Panc1 (cell line): ENCODE measurements around the gene OTX1. TPM values are rescaled to one million over a fixed set of nuclear protein-coding genes. Genes with fewer than 3 reads are reported as not detected.
A peak's percentile ranks its signal among the peaks of the same experiment; 100 is the strongest.

Source experiments
- ATAC-seq: fragments of 200-7000 bp; cut with Tn5 transposase; 2 replicates; pipeline ENCODE4 v1.9.1; 2020; ENCODE audit warnings: mild to moderate bottlenecking, moderate library complexity
- BruUV-seq: library from RNA; stranded (reverse); fragments of 400-500 nt; replicated peaks from 2 replicates; lab custom pipeline; 2021; lab: Mats Ljungman, UMichigan
- CTCF ChIA-PET: fragments of 300-600 bp; sonication (Branson Sonifier 250); formaldehyde crosslinking; loops from one replicate; lab custom pipeline; 2022; ENCODE audit warnings: antibody characterized with exemption; lab: Charles Lee
- POLR2A ChIA-PET: fragments of 300-600 bp; sonication (Branson Sonifier 250); formaldehyde crosslinking; loops from one replicate; lab custom pipeline; 2022; ENCODE audit warnings: antibody characterized with exemption; lab: Charles Lee
- DNase-seq: peaks from one replicate; pipeline ENCODE4 v3.0.0-alpha.2; 2010; ENCODE audit warnings: low read depth, low spot score
- H3K27ac ChIP-seq: 2 replicates; pipeline ENCODE4 v1.5.1; 2011; ENCODE audit warnings: mild to moderate bottlenecking, low read length, inconsistent platforms
- H3K27me3 ChIP-seq: fragments of 200-500 bp; sonication (Bioruptor generic); 2 replicates; pipeline ENCODE4 v1.6.0; 2014; ENCODE audit warnings: low read length, inconsistent platforms; ENCODE audit not compliant: control insufficient read depth, insufficient read depth
- H3K36me3 ChIP-seq: fragments of 200-500 bp; sonication (Bioruptor generic); 2 replicates; pipeline ENCODE4 v1.5.1; 2014; ENCODE audit warnings: inconsistent platforms, mild to moderate bottlenecking, low read length, moderate library complexity; ENCODE audit not compliant: control insufficient read depth, insufficient read depth
- H3K4me1 ChIP-seq: 2 replicates; pipeline ENCODE4 v1.5.1; 2011; ENCODE audit warnings: inconsistent platforms, mild to moderate bottlenecking, low read length, moderate library complexity; ENCODE audit not compliant: control insufficient read depth, insufficient read depth
- H3K4me3 ChIP-seq, 2 experiments: 2 replicates each; pipeline ENCODE4 v1.5.1; 2011 to 2012; ENCODE audit warnings: low read depth in 2 of 2, low read length in 2 of 2, mild to moderate bottlenecking in 2 of 2, inconsistent platforms in 1 of 2, moderate library complexity in 1 of 2
- H3K9me3 ChIP-seq: fragments of 200-500 bp; sonication (Bioruptor generic); 2 replicates; pipeline ENCODE4 v1.5.1; 2014; ENCODE audit warnings: low read depth, mild to moderate bottlenecking, inconsistent platforms, low read length, moderate library complexity; ENCODE audit not compliant: control insufficient read depth, insufficient read depth
- POLR2AphosphoS5 ChIP-seq: IDR thresholded peaks from 2 replicates; pipeline ENCODE4 v1.6.1; 2012; ENCODE audit warnings: mild to moderate bottlenecking, low read depth, low read length, moderate library complexity
- SIN3A ChIP-seq: IDR thresholded peaks from 2 replicates; pipeline ENCODE4 v1.6.1; 2012; ENCODE audit warnings: low read depth, mild to moderate bottlenecking, low read length, moderate library complexity, borderline replicate concordance; ENCODE audit not compliant: insufficient read depth
- in situ Hi-C: cut with HindIII; loops from 2 replicates; pipeline ENCODE4 v1.10.0; 2016; ENCODE audit warnings: low sequenced_read_pairs, low pct_unique_long_range_greater_than_20kb
- intact Hi-C: fragments of 100-400 bp; cut with micrococcal nuclease; formaldehyde crosslinking; loops from one replicate; pipeline ENCODE4 v1.10.0; 2022; ENCODE audit not compliant: unreplicated experiment
- total RNA-seq: library from RNA; stranded (reverse); gene quantifications from one replicate; pipeline ENCODE4 v1.2.1, GENCODE V29; 2021; ENCODE audit not compliant: unreplicated experiment
- TF ChIP-seq, protein P1 (sequence below): fragments of 450-650 bp; IDR thresholded peaks from 2 replicates; pipeline ENCODE4 v1.5.1; 2017; ENCODE audit warnings: mild to moderate bottlenecking
- TF ChIP-seq, protein P2 (sequence below), 2 experiments: IDR thresholded peaks; 2 replicates each; pipeline ENCODE4 v1.6.1; 2011 to 2012; ENCODE audit warnings: low read depth in 2 of 2, control low read depth in 1 of 2, low read length in 1 of 2, mild to moderate bottlenecking in 1 of 2, moderate library complexity in 1 of 2; ENCODE audit not compliant: insufficient read depth in 1 of 2

Gene OTX1
- total RNA-seq, 1 experiment from 2014 or later = 4.2 TPM

DNA sequence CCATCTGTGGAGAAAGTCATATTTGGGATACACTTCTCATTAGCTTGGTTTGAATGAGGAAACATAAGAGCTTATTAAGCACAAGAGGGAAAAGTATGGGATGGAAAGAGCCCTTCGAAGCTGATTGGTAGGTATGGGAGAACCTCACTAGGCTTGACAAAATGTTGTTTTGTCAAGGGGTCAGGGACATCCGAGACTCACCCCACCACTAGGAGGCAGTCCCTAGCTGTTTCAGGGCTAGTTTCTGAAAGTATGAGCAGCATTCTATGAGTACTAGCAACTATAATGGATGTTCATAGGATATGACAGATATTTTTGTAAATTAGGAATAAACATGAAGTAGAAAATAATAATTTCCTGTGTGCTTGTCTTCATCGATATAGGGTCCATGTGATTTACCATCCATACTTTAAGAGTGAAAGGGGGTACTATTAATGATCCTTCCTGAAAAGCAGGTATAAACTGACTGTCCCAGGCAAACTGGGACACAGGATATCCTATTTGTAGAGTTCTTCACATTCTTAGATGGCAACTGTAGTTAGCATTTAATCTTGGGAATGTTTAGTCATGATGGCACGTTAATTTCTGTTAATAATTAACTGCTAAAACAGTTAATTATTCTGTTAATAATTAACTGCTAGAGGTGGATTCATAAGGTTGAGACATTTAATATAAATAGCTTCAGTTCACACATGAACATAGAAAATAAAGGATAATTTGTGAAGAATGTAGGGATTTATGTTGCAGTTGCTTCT is 28.4 kb downstream of the OTX1 start:
- no peaks in the 10 kb centered on the region for H3K4me1 ChIP-seq
- no peaks in the 10 kb centered on the region; the same call in 1 of the 2 replicates for H3K27me3 ChIP-seq
- intact Hi-C loops = no loop called here
- no peak for TF ChIP-seq POLR2AphosphoS5
- TF ChIP-seq, protein P1, sequence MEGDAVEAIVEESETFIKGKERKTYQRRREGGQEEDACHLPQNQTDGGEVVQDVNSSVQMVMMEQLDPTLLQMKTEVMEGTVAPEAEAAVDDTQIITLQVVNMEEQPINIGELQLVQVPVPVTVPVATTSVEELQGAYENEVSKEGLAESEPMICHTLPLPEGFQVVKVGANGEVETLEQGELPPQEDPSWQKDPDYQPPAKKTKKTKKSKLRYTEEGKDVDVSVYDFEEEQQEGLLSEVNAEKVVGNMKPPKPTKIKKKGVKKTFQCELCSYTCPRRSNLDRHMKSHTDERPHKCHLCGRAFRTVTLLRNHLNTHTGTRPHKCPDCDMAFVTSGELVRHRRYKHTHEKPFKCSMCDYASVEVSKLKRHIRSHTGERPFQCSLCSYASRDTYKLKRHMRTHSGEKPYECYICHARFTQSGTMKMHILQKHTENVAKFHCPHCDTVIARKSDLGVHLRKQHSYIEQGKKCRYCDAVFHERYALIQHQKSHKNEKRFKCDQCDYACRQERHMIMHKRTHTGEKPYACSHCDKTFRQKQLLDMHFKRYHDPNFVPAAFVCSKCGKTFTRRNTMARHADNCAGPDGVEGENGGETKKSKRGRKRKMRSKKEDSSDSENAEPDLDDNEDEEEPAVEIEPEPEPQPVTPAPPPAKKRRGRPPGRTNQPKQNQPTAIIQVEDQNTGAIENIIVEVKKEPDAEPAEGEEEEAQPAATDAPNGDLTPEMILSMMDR = peak; percentile 73
- TF ChIP-seq SIN3A = no peak
- no peaks in the 10 kb centered on the region for H3K9me3 ChIP-seq
- BruUV-seq = no TSS peak
- no peak overlapping the region for H3K4me3 ChIP-seq
- in situ Hi-C loops = no loop called here
- POLR2A ChIA-PET = no interaction called here
- H3K27ac ChIP-seq = no peak overlapping the region
- DNase-seq (peak; percentile 18), ATAC-seq (peak; percentile 80)
- CTCF ChIA-PET = interaction anchor here (0.6 to 1.7 kb wide), 3 partner anchors 19 to 409 kb away, joined by 3 to 7 read pairs (median 3); no protein-coding TSS in a partner anchor
- H3K36me3 ChIP-seq = no peaks in the 10 kb centered on the region

DNA sequence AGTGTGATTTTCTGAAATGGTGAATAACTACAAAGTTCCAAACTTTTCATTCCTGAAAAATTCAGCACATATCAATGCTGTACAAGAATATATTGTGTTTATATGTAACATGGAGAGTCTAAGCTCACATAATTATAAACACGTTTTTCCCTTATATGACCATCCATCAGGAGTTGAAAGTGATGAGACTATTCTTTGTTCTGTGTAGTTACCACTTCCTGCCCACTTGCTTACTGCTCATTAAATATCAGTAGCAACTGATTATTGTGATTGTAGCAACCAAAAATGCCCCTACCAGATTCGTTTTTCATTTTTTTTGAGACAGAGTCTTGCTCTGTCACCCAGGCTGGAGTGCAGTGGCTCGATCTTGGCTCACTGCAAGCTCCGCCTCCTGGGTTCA is 30.8 kb downstream of the OTX1 start:
- no peak overlapping the region for H3K27ac ChIP-seq
- DNase-seq (no peak), ATAC-seq (no peak)
- ChIA-PET CTCF (no interaction called here), POLR2A (no interaction called here)
- H3K4me1 ChIP-seq = no peaks in the 10 kb centered on the region
- H3K27me3 ChIP-seq = no peaks in the 10 kb centered on the region; the same call in 1 of the 2 replicates
- H3K36me3 ChIP-seq = no peaks in the 10 kb centered on the region
- in situ Hi-C loops (no loop called here), intact Hi-C loops (no loop called here)
- no peaks in the 10 kb centered on the region for H3K9me3 ChIP-seq
- H3K4me3 ChIP-seq = no peak overlapping the region
- TF ChIP-seq, protein P1 = no peak
- no peak for TF ChIP-seq SIN3A
- TF ChIP-seq POLR2AphosphoS5 = no peak
- TF ChIP-seq, protein P2, sequence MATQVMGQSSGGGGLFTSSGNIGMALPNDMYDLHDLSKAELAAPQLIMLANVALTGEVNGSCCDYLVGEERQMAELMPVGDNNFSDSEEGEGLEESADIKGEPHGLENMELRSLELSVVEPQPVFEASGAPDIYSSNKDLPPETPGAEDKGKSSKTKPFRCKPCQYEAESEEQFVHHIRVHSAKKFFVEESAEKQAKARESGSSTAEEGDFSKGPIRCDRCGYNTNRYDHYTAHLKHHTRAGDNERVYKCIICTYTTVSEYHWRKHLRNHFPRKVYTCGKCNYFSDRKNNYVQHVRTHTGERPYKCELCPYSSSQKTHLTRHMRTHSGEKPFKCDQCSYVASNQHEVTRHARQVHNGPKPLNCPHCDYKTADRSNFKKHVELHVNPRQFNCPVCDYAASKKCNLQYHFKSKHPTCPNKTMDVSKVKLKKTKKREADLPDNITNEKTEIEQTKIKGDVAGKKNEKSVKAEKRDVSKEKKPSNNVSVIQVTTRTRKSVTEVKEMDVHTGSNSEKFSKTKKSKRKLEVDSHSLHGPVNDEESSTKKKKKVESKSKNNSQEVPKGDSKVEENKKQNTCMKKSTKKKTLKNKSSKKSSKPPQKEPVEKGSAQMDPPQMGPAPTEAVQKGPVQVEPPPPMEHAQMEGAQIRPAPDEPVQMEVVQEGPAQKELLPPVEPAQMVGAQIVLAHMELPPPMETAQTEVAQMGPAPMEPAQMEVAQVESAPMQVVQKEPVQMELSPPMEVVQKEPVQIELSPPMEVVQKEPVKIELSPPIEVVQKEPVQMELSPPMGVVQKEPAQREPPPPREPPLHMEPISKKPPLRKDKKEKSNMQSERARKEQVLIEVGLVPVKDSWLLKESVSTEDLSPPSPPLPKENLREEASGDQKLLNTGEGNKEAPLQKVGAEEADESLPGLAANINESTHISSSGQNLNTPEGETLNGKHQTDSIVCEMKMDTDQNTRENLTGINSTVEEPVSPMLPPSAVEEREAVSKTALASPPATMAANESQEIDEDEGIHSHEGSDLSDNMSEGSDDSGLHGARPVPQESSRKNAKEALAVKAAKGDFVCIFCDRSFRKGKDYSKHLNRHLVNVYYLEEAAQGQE (IDR thresholded peaks at IDR 0.05; ENCODE audit: insufficient read depth in 1 of 2, low read depth in 2 of 2, low read length in 1 of 2) = no peak
- BruUV-seq = no TSS peak
